Fibroblast of pulmonary artery (primary cell): ENCODE results near the gene PTPRN2.

Experiments
- DNase-seq: peaks from one replicate; pipeline ENCODE4 v3.0.0-alpha.2; 2010; ENCODE audit warnings: low read depth
- H3K4me3 ChIP-seq: replicated peaks from 2 replicates; pipeline ENCODE4 v1.5.1; 2011; ENCODE audit warnings: low read depth, mild to moderate bottlenecking, control low read depth, low read length, moderate library complexity
- TF ChIP-seq, protein P1 (sequence below): IDR thresholded peaks from 2 replicates; pipeline ENCODE4 v1.5.1; 2011; ENCODE audit warnings: mild to moderate bottlenecking, control low read depth, low read length, inconsistent platforms; ENCODE audit errors: missing control alignments

The PTPRN2 gene

DNA sequence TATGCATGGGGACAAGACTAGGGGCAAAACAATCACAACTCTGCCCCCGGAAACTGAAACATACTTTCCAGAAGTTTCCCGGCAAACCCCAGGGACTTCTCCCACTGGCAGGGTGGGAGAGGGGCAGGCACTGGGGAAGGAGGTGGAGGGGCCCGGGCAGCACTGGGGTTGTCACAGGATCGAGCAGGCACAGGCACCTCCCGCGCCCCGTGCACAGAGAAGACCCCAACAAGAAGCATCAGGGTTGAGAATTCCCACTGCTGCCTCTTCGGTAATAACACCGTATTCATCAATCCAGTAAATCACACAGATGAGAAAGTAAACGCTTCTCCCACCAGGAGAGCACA, 490.5 kb downstream of the PTPRN2 start:
- DNase-seq: no peak
- H3K4me3 ChIP-seq: no peak overlapping the region
- TF ChIP-seq, protein P1, sequence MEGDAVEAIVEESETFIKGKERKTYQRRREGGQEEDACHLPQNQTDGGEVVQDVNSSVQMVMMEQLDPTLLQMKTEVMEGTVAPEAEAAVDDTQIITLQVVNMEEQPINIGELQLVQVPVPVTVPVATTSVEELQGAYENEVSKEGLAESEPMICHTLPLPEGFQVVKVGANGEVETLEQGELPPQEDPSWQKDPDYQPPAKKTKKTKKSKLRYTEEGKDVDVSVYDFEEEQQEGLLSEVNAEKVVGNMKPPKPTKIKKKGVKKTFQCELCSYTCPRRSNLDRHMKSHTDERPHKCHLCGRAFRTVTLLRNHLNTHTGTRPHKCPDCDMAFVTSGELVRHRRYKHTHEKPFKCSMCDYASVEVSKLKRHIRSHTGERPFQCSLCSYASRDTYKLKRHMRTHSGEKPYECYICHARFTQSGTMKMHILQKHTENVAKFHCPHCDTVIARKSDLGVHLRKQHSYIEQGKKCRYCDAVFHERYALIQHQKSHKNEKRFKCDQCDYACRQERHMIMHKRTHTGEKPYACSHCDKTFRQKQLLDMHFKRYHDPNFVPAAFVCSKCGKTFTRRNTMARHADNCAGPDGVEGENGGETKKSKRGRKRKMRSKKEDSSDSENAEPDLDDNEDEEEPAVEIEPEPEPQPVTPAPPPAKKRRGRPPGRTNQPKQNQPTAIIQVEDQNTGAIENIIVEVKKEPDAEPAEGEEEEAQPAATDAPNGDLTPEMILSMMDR: no peak

DNA sequence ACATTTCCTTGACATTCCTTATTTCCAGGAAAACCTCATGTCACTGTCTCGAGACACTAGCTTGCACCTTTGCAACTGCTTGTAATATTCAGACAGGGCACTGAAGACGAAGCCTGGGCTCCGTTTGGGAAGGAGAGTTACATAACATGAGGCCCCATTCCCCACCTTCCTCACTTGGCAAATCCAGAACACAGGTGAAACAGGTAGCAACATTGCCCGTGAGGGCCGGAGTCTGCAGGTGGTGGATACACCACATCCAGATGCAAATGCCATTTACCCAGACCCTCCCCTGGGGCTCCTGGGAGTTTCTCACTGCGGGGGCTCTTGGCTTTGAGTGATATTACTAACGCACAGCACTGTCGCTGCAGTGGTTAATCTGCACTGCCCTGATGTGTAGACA, 491.0 kb downstream of the PTPRN2 start:
- no peak for DNase-seq
- no peak overlapping the region for H3K4me3 ChIP-seq
- TF ChIP-seq, protein P1: no peak

DNA sequence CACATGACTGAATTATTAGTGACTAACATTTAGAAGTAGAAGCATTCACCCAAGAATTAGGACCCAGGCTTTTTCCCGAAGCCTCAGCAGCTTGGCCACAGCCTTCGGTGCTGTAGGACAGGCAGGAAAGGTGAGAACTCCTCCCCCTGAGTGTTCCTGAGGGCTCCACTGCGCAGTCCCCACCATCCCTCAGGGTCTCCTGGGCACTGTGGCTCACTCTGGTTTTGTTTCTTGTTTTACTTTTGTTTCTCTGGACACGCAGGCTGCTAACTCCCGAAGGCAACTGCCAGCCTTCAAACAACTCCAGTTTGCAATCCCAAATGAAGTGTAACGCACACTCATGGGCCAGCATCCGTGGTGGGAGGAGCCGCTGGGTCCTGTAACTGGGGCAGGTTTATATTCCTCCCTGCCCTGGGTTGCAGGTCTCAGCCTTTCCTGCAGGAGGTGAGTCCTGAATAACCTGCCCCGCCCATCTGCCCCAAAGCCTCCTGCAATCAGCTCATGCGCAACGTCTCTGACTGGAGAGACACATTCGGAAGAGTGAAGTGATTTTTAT, 492.9 kb downstream of the PTPRN2 start:
- H3K4me3 ChIP-seq: no peak overlapping the region
- TF ChIP-seq, protein P1: no peak
- no peak for DNase-seq

DNA sequence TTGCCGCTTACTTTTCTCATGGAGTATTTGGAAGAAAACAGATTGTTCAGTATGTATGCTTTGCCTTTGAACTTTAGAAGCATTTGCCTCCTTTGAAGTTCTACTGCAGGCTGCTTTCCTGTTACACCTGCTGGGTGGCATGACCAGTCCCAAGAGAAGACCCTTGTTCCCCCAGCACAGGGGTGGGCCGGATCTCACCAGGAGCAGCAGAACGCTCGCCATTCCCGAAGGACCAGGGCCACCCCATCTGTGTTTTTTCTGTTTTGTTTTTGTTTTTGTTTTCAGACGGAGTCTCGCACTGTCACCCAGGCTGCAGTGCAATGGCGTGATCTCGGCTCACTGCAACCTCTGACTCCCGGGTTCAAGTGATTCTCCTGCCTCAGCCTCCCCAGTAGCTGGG, 493.6 kb downstream of the PTPRN2 start:
- TF ChIP-seq, protein P1: no peak
- no peak for DNase-seq
- H3K4me3 ChIP-seq: no peak overlapping the region

DNA sequence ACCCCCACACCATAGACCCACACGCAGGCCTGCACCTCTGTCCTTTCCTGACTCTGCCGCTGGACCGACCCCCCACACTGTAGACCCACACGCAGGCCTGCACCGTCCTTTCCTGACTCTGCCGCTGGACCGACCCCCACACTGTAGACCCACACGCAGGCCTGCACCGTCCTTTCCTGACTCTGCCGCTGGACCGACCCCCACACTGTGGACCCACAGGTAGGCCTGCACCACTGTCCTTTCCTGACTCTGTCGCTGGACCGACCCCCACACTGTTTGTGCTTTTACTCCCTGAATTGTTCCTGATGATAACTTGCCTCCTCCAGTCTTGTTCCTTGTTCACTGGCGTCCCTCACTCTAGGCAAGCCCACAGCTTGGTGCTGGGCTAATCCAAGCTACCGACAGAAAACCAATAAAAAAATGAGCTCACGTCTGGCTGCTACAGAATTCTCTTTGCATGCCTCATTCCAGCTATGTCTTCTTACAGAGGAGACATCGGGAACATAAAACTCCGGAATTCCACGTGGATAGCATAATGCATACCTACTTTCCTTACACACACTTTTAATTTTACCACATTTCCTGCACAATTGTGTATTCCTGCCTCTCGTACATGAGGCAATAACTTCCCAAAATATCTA, 494.3 kb downstream of the PTPRN2 start:
- TF ChIP-seq, protein P1: no peak
- no peak for DNase-seq
- H3K4me3 ChIP-seq: no peak overlapping the region

DNA sequence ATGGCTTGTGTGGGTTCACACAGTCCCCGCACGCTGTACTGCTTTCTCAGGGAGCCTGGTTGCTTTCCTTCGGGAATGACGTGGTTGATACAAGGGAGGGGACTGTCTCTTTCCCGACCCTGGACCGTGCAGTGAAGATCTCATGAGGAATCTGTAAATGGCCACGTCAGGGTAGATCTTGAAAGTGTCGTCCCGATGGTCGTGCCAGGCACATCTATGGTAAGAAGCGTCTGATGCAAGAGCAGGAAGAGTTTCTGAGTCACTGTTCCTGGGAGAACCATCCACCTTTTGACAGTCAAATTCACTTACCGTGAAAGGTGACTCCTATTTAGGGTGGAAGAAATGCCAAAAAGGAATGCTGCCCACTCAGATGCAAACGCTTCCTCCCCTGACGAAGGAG, 500.4 kb downstream of the PTPRN2 start:
- TF ChIP-seq, protein P1: no peak
- no peak for DNase-seq
- no peak overlapping the region for H3K4me3 ChIP-seq
